Femur (tissue), 1 donor: ENCODE measurements around the gene MVB12B.

Experiments
- DNase-seq: peaks from one replicate; pipeline ENCODE4 v3.0.0-alpha.2; 2017

Gene MVB12B

DNA sequence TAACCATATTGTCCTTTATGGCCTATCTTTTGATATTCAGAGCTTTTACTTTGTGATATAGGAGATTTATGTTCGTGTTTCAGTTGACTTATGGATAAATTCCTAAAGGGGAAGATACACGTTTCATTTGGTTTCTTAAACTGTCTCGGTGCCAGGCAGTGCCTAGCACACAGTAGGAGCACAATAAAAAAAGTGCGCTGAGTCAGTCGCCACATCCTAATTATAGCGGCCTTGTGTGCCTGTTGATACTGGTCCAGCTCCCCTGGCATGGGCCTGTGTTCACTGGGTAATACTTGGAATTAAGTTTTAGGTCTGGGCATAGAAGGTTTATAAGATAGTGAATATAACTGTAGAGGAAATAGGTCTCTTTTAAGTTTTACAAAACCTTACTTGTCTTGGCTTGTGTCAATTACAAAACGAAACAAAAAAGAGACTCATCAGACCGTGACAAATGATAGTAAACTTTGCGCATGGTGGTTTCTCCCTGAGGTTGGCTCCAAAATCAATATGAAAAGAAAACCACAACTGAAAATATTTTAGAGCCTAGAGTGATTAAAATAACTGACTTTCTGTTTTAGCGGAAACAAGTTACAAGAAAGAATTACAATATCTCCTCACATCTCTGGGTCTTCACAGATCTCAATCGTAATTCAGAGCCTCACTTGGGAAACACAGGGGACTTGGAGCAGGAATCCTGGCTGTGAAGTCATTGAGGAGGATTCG lies 84.8 kb downstream of the MVB12B start:
- DNase-seq: no peak

DNA sequence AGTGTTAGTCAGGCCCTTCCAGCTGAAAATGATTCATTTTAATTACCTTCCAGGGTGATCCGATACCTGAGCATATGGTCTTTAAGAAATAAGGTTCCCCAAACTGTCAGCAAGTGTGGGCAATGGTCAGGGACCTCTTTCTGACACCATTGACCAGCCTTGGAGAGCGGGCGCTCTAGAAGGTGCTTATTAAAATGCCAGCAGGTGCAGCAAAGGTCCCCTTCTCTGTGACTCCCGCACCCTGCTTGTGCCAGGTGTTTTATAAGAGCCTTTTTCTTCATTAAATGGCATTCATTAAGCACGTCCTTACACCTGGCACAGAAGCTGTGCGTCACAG lies 85.3 kb downstream of the MVB12B start:
- no peak for DNase-seq

GRCh38 chr9:126412905-126413304 lies 86.3 kb downstream of the MVB12B start:
- DNase-seq: no peak

DNA sequence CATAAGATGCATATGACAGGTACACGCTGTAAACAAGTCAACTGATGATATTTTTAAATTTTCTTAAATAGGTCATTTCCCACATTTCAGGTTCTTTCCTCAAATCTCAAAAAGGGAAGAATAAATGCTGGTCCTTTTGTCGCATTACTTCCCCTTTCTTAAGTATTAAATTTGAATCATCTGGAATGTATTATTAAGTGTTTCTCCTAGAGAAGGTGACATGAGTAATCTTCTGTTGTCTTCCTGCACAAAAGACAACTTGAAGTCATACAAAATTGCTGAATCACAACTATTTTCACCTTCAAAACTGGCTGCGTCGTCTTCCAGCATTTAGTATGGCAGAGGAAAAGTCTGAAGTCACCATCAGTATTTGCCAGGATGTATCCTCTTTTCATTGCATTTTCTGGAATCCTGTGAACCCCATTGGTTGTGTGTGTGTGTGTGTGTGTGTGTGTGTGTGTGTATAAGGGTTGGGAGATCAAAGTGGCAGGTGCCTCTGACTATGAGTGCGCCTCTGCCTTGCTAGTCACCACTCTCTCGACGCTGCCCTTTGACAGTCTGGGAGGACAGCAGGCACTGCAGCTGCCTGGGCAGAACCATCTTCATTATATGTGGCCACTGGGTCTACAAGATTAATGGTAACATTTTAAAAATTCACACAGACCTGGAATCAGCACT lies 86.9 kb downstream of the MVB12B start:
- DNase-seq: no peak

DNA sequence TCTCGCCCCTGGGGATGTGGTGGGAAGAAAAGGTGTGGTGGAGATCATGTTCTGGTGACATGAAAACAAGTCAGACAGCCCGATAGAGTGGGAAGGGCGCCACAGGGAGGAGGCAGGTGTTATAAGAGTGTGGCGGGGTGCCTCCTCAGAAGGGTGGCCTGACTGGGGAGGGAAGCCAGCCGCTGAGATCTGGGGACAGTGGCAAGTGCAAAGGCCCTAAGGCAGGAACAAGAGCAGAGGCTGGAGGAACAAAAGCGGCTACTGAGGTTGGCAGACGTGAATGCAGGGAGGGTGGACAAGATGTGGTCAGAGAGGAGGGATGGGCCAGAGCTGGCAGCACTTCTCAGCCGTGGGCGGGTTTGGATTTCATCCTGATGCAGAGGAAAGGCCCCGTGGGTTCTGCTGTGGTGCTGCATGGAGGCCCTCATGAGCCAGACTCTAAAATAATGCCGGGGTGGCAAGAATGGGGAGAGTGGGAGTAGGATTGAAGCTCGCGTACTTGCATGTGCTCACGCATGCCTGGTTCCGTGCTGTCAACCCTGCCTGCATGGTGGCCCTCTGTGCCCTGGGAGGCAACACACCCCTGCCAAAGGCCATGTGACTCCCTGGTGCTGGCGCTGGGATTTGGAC lies 89.2 kb downstream of the MVB12B start:
- DNase-seq: no peak

GRCh38 chr9:126417043-126417442 lies 90.4 kb downstream of the MVB12B start:
- DNase-seq: no peak

DNA sequence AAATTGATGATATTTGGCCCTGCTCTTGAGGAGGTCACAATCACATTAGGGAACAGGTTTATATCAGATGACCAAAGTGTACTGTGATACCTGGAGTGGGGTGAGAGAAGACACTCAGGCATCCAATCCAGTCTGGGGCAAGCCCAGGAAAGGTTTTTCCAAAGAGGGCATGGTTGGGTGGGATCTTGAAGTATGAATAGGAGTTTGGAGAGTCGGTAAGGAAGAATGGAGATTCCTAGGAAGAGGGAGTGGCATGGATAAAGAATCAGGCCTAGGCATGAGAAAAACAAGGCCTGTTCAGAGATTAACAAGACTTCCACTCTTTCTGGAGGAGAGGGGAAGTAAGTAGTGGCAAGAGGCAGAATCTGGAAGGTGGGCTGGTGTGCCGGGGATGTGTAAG lies 91.1 kb downstream of the MVB12B start:
- DNase-seq: no peak

- DNase-seq: no peak
Measured at GRCh38 chr9:126418608-126419007, 92.0 kb downstream of the MVB12B start.

GRCh38 chr9:126419475-126419874 lies 92.8 kb downstream of the MVB12B start:
- no peak for DNase-seq

- DNase-seq: peak; percentile 21
Measured at GRCh38 chr9:126420135-126420534, 93.5 kb downstream of the MVB12B start.

- peak; percentile 7 for DNase-seq
Measured at GRCh38 chr9:126420643-126421564, 94.3 kb downstream of the MVB12B start.

GRCh38 chr9:126421567-126422428 lies 95.2 kb downstream of the MVB12B start:
- DNase-seq: no peak

- peak; percentile 73 for DNase-seq
Measured at GRCh38 chr9:126423142-126423915, 96.7 kb downstream of the MVB12B start.

- DNase-seq: no peak
Measured at GRCh38 chr9:126423916-126424185, 97.2 kb downstream of the MVB12B start.

GRCh38 chr9:126424511-126424910 lies 97.9 kb downstream of the MVB12B start:
- no peak for DNase-seq

DNA sequence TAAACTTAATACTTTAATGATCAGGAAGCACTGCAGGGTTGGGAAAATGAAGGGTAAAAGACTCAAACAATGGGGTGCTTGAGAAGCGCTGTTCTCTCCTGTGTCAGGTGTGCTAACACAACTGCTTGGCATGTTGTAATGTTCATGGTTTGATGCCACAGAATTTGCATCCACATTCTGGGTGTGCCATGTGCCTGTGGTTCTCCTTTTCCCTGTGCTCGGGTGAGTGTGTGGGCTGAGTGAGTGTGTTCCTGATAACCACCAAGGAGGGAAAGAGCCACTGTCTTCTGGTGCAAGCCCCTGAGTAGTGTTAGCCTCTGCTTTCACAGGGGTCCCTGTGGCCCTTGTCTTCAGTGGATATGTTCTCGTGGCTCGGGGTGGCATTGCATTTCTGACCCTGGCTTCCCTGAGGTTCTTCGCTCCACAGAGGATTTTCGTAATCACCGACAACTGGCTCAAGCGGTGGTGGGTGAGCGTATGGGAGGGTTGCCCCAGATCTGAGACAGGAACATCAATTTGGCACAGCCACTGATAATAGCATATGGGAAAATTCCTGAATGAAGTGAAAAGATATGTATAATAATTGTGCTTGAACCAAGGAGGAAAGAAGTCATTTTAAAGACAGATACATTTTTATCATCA lies 102.0 kb downstream of the MVB12B start:
- DNase-seq: peak; percentile 9

- DNase-seq: no peak
Measured at GRCh38 chr9:126429190-126429589, 102.6 kb downstream of the MVB12B start.

DNA sequence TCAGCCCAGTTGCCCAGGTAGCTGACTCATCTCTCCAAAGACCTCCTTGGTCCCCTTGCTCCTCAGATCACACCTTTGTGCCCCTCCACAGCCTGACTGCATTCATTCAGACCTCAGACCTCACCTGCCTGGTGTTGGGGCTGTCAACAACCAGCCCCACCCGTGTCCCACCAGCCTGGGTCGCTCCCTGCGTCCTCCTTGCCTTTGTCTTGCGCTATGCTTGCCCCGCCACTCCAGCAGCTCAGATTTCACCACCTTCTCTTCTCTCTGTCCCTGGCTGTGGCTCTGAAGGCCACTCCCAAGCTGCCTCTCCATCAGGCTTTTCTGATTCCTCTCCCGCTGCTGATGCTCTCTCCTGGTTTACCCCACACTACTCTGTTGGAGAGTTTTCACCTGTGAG lies 103.5 kb downstream of the MVB12B start:
- peak; percentile 3 for DNase-seq

DNA sequence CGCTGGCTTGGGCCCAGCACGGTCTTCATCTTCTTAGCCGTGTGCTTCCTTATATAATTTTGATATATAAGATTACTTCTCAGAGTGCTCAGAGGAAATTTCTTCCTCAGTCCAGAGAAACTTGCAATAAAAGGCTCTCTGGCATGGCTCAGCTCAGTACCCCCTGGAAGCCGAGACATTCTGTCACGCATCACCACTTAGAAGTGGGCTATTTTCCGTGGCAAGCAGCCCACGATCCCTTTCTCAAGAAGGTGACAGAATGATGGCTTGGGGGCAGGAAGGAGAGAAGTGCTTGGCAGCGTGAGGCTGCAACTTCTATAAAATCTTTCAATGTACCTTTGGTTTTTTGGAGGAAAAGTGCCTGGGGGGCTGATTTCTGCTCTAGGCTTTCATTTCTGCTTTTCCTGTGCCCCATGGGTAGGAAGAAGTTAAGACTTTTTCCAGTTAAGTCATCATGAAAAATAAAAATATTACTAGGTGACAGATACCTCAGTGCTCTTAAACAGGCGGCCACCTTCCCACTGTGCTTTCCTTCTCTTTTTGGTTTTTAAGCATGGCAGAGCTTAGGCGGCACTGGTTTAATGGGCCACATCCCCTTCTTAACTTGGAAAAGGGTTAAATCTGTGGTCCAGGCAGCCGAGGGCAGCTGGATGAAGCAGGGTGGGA lies 104.6 kb downstream of the MVB12B start:
- DNase-seq: no peak

DNA sequence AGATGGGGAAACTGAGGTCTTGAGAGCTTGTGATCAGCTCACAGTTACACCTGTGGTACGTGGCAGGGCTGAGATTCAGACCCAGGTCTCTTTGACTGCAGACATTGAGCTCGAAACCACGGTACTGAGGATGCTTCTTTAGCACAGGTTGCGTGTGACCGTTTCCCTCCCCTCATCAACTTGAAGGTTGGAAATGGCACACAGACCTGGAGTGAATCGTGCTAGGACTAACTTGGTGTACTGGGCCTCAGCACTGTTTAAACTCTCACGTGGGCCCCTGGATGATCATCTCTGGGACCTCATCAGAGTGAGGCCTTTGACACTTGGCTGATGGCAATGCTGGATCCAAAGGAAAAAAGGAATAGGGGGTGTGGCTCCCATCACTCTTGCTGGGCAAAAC lies 106.0 kb downstream of the MVB12B start:
- no peak for DNase-seq

- no peak for DNase-seq
Measured at GRCh38 chr9:126435105-126435504, 108.5 kb downstream of the MVB12B start.
